ENCODE results near the gene GTF2IRD1.
"Not testable (repeated sequence)": the region's sequence is repeated elsewhere in the genome, so short reads cannot be mapped to it uniquely, and the experiment has no call there.

GTF2IRD1 gene

DNA sequence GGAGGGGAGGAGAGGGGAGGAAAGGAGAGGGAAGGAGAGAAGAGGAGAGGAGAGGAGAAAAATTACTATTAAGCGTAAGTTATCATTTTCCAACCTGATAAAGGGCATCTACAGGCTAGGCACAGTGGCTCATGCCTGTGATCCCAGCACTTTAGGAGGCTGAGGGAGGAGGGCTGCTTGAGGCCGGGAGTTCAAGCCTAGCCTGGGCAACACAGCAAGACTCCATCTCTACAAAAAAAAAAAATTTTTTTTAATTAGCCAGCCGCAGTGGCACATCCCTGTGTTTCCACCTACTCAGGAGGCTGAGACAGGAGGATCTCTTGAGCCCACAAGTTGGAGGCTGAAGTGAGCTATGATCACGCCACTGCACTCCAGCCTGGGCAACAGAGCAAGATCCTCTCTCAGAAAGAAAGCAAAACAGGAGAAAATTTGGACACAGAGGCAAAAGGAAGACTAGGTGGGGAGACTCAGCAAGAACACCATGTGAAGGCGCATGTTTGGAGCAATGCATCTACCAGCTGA, 168.6 kb downstream of the GTF2IRD1 start:
- ATAC-seq, result no peak
- Mint-ChIP-seq H3K36me3 (no peaks in the 10 kb centered on the region), H3K4me1 (peaks cover 8% of the 10 kb centered on the region)

DNA sequence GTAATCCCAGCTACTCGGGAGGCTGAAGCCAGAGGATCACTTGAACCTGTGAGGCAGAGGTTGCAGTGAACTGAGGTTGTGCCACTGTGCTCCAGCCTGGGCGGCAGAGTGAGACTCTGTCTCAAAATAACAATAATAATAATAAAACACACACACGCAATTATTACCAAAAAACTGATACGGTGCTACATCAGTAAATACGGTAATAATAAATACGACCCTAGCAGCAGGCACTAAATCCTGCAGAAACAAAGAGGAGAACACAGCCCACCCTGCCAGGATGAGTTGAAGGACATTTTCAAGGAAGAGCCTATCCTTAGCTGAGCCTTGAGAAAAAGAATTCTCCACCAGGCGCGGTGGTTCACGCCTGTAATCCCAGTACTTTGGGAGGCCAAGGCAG, 169.4 kb downstream of the GTF2IRD1 start:
- no peak overlapping the region for H3K4me3 Mint-ChIP-seq
- no peak overlapping the region for H3K27ac Mint-ChIP-seq
- H3K36me3 Mint-ChIP-seq, result no peaks in the 10 kb centered on the region
- no peaks in the 10 kb centered on the region for H3K4me1 Mint-ChIP-seq
- H3K27me3 Mint-ChIP-seq, result no peaks in the 10 kb centered on the region
- H3K9me3 Mint-ChIP-seq, result no peaks in the 10 kb centered on the region
- no peak for ATAC-seq

More for the DNA sequence above, 168.6 kb downstream of the GTF2IRD1 start:
- Mint-ChIP-seq H3K4me3 (no peak overlapping the region), H3K27ac (no peak overlapping the region), H3K9me3 (no peaks in the 10 kb centered on the region), H3K27me3 (no peaks in the 10 kb centered on the region)

DNA sequence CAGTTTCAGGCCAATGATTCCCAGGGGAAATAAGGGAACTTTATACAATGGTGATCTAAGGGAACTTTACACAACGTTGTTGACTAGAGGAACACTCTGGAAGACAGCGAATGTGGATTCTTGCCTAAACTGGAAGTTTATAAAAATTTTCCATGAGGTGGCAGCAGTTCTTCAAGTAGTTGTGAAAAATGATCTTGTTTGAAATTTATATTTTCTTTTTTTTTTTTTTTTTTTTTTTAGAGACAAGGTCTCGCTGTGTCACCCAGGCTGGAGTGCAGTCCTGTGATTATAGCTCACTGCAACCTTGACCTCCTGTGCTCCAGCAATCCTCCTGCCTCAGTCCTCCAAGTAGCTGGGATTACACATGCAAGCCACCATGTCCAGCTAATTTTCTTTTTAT, 171.7 kb downstream of the GTF2IRD1 start:
- H3K4me3 Mint-ChIP-seq, result no peak overlapping the region
- ATAC-seq, result no peak
- no peaks in the 10 kb centered on the region for H3K36me3 Mint-ChIP-seq
- H3K9me3 Mint-ChIP-seq, result no peaks in the 10 kb centered on the region
- H3K27ac Mint-ChIP-seq, result no peak overlapping the region
- H3K27me3 Mint-ChIP-seq, result no peaks in the 10 kb centered on the region
- H3K4me1 Mint-ChIP-seq, result no peaks in the 10 kb centered on the region

DNA sequence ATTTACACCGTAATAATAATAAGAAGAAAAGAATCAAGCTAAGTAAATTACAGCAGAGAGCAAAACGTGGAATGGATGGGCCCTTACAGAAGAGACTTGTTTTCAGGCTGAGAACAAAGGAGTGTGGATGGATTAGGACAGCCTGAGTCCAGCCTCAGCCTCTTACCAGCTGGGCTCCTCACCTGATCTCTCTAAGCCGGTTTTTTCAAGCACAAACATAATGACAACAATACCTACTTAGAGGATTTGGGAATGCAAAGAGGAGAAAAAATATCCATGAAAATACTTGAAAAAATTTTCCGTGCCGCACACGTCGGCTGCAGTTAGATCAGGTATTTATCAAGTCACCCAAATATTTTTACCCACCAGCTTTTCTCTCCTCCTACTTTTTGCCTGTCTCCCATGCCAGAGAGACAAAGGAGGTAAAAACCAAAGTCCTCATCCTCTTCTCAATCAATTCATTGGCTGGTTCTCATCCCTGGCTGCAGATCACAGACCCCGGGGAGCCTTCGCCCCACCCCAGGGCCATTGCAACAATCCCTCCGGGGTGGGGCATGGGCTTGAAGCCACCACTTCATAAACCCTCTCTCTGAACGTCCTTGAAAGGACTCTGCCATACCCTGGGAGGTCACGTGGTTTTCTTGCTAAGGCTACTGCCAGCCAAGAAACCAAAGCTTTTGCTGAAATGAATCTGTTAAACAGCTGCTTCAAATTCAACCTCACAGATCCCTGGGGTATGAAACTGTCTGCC, 174.1 kb downstream of the GTF2IRD1 start:
- Mint-ChIP-seq H3K27me3 (no peaks in the 10 kb centered on the region), H3K4me3 (no peak overlapping the region), H3K4me1 (no peaks in the 10 kb centered on the region), H3K27ac (no peak overlapping the region), H3K9me3 (no peaks in the 10 kb centered on the region), H3K36me3 (no peaks in the 10 kb centered on the region)
- ATAC-seq, result no peak

DNA sequence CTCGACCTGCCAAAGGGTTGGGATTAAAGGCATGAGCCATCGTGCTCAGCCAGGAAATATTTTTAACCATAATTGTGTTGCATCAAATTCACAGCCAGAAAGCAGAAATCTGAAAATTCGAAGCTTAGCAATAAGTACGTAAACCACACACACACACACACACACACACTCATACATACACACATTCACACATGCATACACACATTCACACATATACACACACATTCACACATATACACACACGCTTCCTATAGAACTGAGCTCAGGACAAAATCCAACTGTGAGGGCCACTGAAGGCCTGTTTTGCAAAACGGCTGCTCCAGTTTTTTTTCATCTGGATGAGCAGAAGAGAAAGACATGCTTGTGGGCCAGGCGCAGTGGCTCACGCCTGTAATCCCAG, 178.8 kb downstream of the GTF2IRD1 start:
- Mint-ChIP-seq H3K4me1 (no peaks in the 10 kb centered on the region), H3K36me3 (no peaks in the 10 kb centered on the region), H3K9me3 (no peaks in the 10 kb centered on the region), H3K27me3 (no peaks in the 10 kb centered on the region), H3K27ac (no peak overlapping the region), H3K4me3 (no peak overlapping the region)
- ATAC-seq, result no peak

DNA sequence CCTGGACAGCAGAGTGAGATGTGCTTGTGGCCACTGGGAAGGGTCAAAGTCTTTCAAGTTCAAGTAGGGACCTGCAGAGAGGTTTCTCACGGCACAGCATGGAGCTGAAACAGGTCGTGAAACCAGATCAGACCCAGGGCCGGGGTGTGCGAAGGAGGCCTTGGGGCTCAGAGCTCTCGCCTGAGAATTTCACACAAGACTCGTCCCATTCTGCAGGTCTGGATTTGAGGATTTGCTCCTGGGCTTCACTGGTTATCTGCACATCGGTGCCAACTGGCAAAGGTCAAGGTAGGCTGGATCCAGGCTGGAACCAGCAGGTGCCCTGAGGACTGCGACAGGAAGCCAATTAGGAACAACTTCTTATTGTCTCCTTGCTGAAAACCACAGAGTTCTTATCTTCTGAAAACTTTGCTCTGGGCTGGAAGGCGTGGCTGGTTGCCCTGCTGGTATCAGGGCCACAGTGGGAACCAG, 179.8 kb downstream of the GTF2IRD1 start:
- no peaks in the 10 kb centered on the region for H3K36me3 Mint-ChIP-seq
- no peaks in the 10 kb centered on the region for H3K4me1 Mint-ChIP-seq
- H3K4me3 Mint-ChIP-seq, result no peak overlapping the region
- no peak for ATAC-seq
- no peaks in the 10 kb centered on the region for H3K27me3 Mint-ChIP-seq
- no peaks in the 10 kb centered on the region for H3K9me3 Mint-ChIP-seq
- no peak overlapping the region for H3K27ac Mint-ChIP-seq

DNA sequence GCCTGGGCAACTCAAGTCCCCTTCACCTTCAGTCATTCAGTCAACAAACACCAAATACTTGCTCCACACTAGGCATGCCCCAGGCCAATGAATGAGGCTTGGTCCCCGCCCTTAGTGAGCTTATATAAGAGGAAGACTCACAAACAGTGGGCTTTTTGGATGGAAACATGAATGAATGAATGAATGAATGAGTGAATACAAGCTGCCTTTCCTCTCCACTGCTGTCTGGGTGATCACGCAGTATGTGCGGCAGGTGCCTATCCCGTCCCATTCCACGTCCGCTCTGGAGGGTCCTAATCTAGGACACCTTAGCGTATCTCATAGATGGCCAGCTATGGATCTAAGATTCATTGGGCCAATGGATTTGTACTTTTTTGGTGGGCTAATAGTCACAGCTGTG, 184.0 kb downstream of the GTF2IRD1 start:
- peaks cover 8% of the 10 kb centered on the region for H3K4me1 Mint-ChIP-seq
- H3K27ac Mint-ChIP-seq, result no peak overlapping the region
- no peaks in the 10 kb centered on the region for H3K9me3 Mint-ChIP-seq
- no peaks in the 10 kb centered on the region for H3K27me3 Mint-ChIP-seq
- no peak for ATAC-seq
- no peaks in the 10 kb centered on the region for H3K36me3 Mint-ChIP-seq
- no peak overlapping the region for H3K4me3 Mint-ChIP-seq

DNA sequence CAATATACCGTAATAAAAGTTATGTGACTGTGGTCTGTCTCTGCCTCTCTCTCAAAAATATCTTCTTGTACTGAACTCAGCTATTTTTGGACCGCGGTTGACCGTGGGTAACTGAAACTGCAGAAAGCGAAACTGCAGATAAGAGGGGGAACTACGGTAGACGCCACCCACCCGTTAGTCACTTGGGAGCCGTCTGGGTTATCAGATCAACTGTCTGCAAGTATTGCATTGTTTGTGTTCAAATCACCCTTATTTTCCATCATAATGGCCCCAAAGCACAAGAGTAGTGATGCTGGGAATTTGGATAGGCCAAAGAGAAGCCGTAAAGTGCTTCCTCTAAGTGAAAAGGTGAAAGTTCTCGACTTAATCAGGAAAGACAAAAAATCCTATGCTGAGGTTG, 196.3 kb downstream of the GTF2IRD1 start:
- not testable (repeated sequence) for H3K36me3 Mint-ChIP-seq, H3K9me3 Mint-ChIP-seq, H3K27me3 Mint-ChIP-seq
- peak overlapping the region; percentile 92 for H3K27ac Mint-ChIP-seq
- ATAC-seq, result peak; percentile 97
- peak overlapping the region; percentile 80 for H3K4me3 Mint-ChIP-seq
- peaks cover 30% of the 10 kb centered on the region for H3K4me1 Mint-ChIP-seq

DNA sequence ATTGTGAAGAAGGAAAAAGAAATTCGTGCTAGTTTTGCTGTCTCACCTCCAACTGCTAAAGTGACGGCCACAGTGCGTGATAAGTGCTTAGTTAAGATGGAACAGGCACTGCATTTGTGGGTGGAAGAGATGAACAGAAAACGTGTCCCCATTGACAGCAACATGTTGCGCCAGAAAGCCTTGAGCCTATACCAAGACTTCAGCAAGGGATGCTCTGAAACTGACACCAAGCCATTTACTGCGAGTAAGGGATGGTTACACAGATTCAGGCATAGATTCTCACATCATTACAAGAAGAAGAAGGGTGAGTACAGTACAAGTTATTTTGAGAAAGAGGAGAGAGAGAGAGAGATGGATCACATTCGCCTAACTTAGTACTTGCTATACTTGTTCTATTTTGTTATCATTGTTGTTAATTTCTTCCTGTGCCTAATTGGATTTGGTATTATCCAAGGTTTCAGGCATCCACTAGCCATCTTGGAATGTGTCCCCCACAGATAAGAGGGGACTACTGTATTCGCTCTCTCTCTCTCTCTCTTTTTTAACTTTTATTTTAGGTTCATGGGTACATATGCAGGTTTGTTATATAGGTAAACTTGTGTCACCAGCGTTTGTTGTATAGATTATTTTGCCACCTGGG, 196.9 kb downstream of the GTF2IRD1 start:
- H3K4me1 Mint-ChIP-seq, result peaks cover 36% of the 10 kb centered on the region
- peak overlapping the region; percentile 80 for H3K4me3 Mint-ChIP-seq
- peak overlapping the region; percentile 92 for H3K27ac Mint-ChIP-seq
- H3K27me3 Mint-ChIP-seq, H3K36me3 Mint-ChIP-seq, H3K9me3 Mint-ChIP-seq: not testable (repeated sequence)
- peak; percentile 82 for ATAC-seq

DNA sequence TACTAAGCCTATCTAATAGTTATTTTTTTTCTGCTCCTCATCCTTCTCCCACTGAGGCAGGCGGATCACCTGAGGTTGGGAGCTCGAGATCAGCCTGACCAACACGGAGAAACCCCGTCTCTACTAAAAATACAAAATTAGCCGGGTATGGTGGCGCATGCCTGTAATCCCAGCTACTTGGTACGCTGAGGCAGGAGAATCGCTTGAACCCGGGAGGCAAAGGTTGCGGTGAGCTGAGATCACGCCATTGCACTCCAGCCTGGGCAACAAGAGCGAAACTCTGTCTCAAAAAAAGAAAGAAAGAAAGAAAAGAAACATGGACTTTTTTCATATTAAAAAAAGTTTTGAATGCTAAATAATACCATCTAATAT, 197.4 kb downstream of the GTF2IRD1 start:
- H3K4me3 Mint-ChIP-seq, result peak overlapping the region; percentile 80
- H3K27ac Mint-ChIP-seq, result peak overlapping the region; percentile 92

More for the DNA sequence above, 197.4 kb downstream of the GTF2IRD1 start:
- H3K9me3 Mint-ChIP-seq, H3K27me3 Mint-ChIP-seq, H3K36me3 Mint-ChIP-seq, ATAC-seq: not testable (repeated sequence)
- H3K4me1 Mint-ChIP-seq, result peaks cover 41% of the 10 kb centered on the region

All from stimulated activated memory B cell treated with anti-CD40 and anti-IgM and Interleukin-4, amounts not matched to agents 10 μg/mL and 1 μg/mL and 100 μg/mL, for 72 hours (primary cell).